ENCODE data around the gene PTPN6. TPM values are rescaled to one million over a fixed set of nuclear protein-coding genes. Genes with fewer than 3 reads are reported as not detected.

The PTPN6 gene
- total and polyA plus RNA-seq, 8 donors, result 11.2 to 51.2 (median 32.6) TPM

DNA sequence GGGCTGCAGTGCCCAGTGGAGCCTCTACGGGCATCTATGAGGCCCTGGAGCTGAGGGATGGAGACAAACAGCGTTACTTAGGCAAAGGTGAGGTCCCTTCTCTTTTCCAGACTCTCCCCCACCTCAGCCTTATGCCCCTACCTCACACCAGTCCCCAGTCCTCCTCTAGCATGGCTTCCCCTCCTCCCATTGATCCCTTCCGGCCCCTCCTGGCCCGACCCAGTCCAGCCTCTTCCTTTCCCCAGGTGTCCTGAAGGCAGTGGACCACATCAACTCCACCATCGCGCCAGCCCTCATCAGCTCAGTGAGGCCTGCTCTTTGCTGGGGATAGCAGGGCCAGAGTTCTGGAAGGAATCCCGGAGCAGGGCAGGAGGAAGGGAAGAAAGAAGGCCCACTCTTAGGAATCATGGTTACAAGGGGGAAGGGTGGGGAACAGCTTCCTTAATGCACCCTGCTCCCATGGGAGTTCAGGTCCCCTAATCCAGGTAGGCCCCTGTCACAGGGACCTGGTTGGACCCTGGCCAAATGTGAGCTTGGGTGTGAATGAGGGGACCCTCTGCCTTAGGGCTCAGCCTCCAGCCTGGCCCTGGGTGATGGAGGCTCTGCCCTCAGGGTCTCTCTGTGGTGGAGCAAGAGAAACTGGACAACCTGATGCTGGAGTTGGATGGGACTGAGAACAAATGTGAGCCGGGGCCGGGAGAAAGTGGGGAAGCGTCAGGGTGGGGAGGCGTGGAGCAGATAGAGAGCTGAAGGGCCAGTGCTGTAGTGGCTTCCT is 34.5 kb upstream of the PTPN6 start:
- no peak overlapping the region for H3K27ac ChIP-seq
- DNase-seq, result no peak
- H3K4me3 ChIP-seq, result no peak overlapping the region
- H3K27me3 ChIP-seq, result peaks cover 0 to 32% (median 11%) of the 10 kb centered on the region in 3 donors
- H3K36me3 ChIP-seq, result peaks cover 0 to 50% (median 32%) of the 10 kb centered on the region in 4 donors
- intact Hi-C loops (cut with DNase I; ENCODE audit: low total_unique reads), result no loop called here
- WGBS, 5 donors, result 92 to 94% (median 93%) methylated on average over 11 of the region's 11 CpGs
- TF ChIP-seq CTCF (IDR thresholded peaks at IDR 0.05) (no peak), EP300 (IDR thresholded peaks at IDR 0.05) (no peak), POLR2AphosphoS5 (IDR thresholded peaks at IDR 0.05) (no peak), POLR2A (IDR thresholded peaks at IDR 0.05) (no peak)
- H3K9me3 ChIP-seq, result no peaks in the 10 kb centered on the region
- peaks cover 18 to 30% (median 26%) of the 10 kb centered on the region in 4 donors for H3K4me1 ChIP-seq

DNA sequence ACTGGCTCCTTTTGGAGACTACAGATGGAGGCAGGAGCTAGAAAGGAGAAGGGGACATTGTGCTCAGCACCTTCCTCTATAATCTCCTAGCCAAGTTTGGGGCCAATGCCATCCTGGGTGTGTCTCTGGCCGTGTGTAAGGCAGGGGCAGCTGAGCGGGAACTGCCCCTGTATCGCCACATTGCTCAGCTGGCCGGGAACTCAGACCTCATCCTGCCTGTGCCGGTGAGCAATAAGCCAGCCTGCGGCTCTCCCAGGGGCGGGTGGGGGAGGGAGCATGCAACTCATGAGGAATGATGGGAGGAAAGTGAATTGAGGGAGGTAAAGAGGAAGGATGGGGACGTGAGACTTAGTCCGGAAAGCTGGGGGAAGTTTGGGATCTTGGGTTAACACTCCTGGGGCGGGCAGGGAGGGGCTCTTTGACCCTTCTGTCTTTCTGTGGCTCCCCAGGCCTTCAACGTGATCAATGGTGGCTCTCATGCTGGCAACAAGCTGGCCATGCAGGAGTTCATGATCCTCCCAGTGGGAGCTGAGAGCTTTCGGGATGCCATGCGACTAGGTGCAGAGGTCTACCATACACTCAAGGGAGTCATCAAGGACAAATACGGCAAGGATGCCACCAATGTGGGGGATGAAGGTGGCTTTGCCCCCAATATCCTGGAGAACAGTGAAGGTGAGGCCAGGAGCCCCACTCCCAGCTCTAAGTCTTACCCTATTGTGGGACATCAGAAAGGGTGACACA is 33.5 kb upstream of the PTPN6 start:
- no peak overlapping the region for H3K27ac ChIP-seq
- peaks cover 0 to 29% (median 11%) of the 10 kb centered on the region in 3 donors for H3K27me3 ChIP-seq
- peaks cover 18 to 30% (median 26%) of the 10 kb centered on the region in 4 donors for H3K4me1 ChIP-seq
- 78 to 93% (median 88%) methylated on average over 7 to 14 of the region's 14 CpGs for WGBS, 5 donors
- intact Hi-C loops (cut with DNase I; ENCODE audit: low total_unique reads), result no loop called here
- H3K4me3 ChIP-seq, result no peak overlapping the region
- no peaks in the 10 kb centered on the region for H3K9me3 ChIP-seq
- no peak for DNase-seq
- TF ChIP-seq EP300 (IDR thresholded peaks at IDR 0.05) (no peak), POLR2AphosphoS5 (IDR thresholded peaks at IDR 0.05) (no peak), CTCF (IDR thresholded peaks at IDR 0.05) (no peak), POLR2A (IDR thresholded peaks at IDR 0.05) (no peak)
- peaks cover 0 to 59% (median 41%) of the 10 kb centered on the region in 4 donors for H3K36me3 ChIP-seq

DNA sequence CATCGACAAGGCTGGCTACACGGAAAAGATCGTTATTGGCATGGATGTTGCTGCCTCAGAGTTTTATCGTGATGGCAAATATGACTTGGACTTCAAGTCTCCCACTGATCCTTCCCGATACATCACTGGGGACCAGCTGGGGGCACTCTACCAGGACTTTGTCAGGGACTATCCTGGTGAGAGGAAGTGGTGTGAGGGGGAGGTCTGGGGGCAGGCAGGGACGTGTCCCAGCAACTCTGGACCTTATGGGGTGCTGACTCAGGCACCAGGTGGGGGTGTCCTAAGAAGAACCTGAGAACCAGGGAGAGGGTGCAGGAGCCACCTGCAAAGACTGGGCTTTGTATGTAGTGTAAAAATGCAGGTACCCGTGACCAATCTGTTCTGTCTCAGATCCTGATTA is 31.6 kb upstream of the PTPN6 start:
- DNase-seq, result no peak
- H3K27me3 ChIP-seq, result peaks cover 0 to 12% (median 0%) of the 10 kb centered on the region in 3 donors
- no peaks in the 10 kb centered on the region for H3K9me3 ChIP-seq
- WGBS, 5 donors, result 63 to 76% (median 75%) methylated on average over 7 of the region's 7 CpGs
- peaks cover 0 to 69% (median 46%) of the 10 kb centered on the region in 4 donors for H3K36me3 ChIP-seq
- TF ChIP-seq POLR2AphosphoS5 (IDR thresholded peaks at IDR 0.05) (no peak), POLR2A (IDR thresholded peaks at IDR 0.05) (no peak), CTCF (IDR thresholded peaks at IDR 0.05) (no peak)
- H3K4me3 ChIP-seq, result no peak overlapping the region
- H3K27ac ChIP-seq, result no peak overlapping the region
- H3K4me1 ChIP-seq, result peaks cover 15 to 37% (median 23%) of the 10 kb centered on the region in 4 donors
- intact Hi-C loops (cut with DNase I; ENCODE audit: low total_unique reads), result no loop called here

GRCh38 chr12:6921539-6921938 is 29.6 kb upstream of the PTPN6 start:
- WGBS, 5 donors, result 66 to 94% (median 90%) methylated on average over 7 of the region's 7 CpGs
- H3K4me1 ChIP-seq, result peaks cover 21 to 39% (median 27%) of the 10 kb centered on the region in 4 donors
- intact Hi-C loops (cut with DNase I; ENCODE audit: low total_unique reads), result no loop called here

More at GRCh38 chr12:6921539-6921938, 29.6 kb upstream of the PTPN6 start:
- TF ChIP-seq EP300 (IDR thresholded peaks at IDR 0.05) (no peak), CTCF (IDR thresholded peaks at IDR 0.05) (no peak), POLR2A (IDR thresholded peaks at IDR 0.05) (no peak), POLR2AphosphoS5 (IDR thresholded peaks at IDR 0.05) (no peak)
- Histone ChIP-seq H3K27ac (no peak overlapping the region), H3K36me3 (peaks cover 0 to 63% (median 44%) of the 10 kb centered on the region in 4 donors), H3K9me3 (no peaks in the 10 kb centered on the region), H3K27me3 (no peaks in the 10 kb centered on the region), H3K4me3 (no peak overlapping the region)
- DNase-seq, result peak in 1 of 2 donors; percentile 1
